Measurements from ENCODE around the gene ANKS1B.

The ANKS1B gene

GRCh38 chr12:99978152-99978551 is 6.6 kb downstream of the ANKS1B start:
- TF ChIP-seq SUZ12 (IDR thresholded peaks at IDR 0.05; ENCODE audit: extremely low read depth, insufficient read depth, insufficient read length) = no peak
- no peak for TF ChIP-seq YY1 (IDR thresholded peaks at IDR 0.05; ENCODE audit: insufficient read depth, insufficient read length)
- no peak for TF ChIP-seq ZNF274 (IDR thresholded peaks at IDR 0.05; ENCODE audit: low read depth, low read length)
- H3K27me3 ChIP-seq (ENCODE audit: insufficient read depth, insufficient read length) = peaks cover 3% of the 10 kb centered on the region
- no peaks in the 10 kb centered on the region for H3K4me1 ChIP-seq (ENCODE audit: insufficient read depth, insufficient read length)
- no peak for DNase-seq (ENCODE audit: low read depth, low spot score)
- H3K4me3 ChIP-seq (ENCODE audit: insufficient read length, low read depth) = no peak overlapping the region
- H3K9me3 ChIP-seq (ENCODE audit: insufficient read depth, low read length) = peaks cover 2% of the 10 kb centered on the region; the same call in 1 of the 2 replicates
- no peak overlapping the region for H3K9ac ChIP-seq (ENCODE audit: insufficient read length, low read depth)
- H3K36me3 ChIP-seq (ENCODE audit: insufficient read depth, insufficient read length, low read length) = no peaks in the 10 kb centered on the region

- H3K9ac ChIP-seq (ENCODE audit: insufficient read length, low read depth) = no peak overlapping the region
- TF ChIP-seq YY1 (IDR thresholded peaks at IDR 0.05; ENCODE audit: insufficient read depth, insufficient read length) (no peak), ZNF274 (IDR thresholded peaks at IDR 0.05; ENCODE audit: low read depth, low read length) (no peak), SUZ12 (IDR thresholded peaks at IDR 0.05; ENCODE audit: extremely low read depth, insufficient read depth, insufficient read length) (no peak)
- H3K36me3 ChIP-seq (ENCODE audit: insufficient read depth, insufficient read length, low read length) = no peaks in the 10 kb centered on the region
- no peak for DNase-seq (ENCODE audit: low read depth, low spot score)
- H3K27me3 ChIP-seq (ENCODE audit: insufficient read depth, insufficient read length) = no peaks in the 10 kb centered on the region
- H3K9me3 ChIP-seq (ENCODE audit: insufficient read depth, low read length) = peaks cover 7% of the 10 kb centered on the region; the same call in 1 of the 2 replicates
- no peak overlapping the region for H3K4me3 ChIP-seq (ENCODE audit: insufficient read length, low read depth)
- no peaks in the 10 kb centered on the region for H3K4me1 ChIP-seq (ENCODE audit: insufficient read depth, insufficient read length)
Observed at GRCh38 chr12:99977550-99977949, 7.2 kb downstream of the ANKS1B start.

DNA sequence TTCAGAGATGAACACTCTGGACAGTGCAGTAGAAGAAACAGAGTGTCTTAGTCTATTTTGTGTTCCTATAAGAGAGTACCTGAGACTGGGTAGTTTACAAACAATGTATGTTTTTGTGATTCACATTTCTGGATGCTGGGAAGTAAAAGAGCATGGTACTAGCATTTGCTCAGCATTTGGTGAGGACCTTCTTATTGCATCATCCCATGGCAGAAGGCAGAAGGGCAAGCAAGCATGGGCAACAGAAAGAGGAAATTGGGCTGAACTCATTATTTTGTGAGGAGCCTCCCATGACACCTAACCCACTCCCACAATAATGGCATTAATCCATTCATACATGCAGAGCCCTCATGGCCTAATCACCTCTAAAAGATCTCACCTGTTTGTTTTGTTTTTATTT is 8.0 kb downstream of the ANKS1B start:
- DNase-seq (ENCODE audit: low read depth, low spot score) = no peak
- Histone ChIP-seq H3K9me3 (ENCODE audit: insufficient read depth, low read length) (peaks cover 7% of the 10 kb centered on the region; the same call in 1 of the 2 replicates), H3K9ac (ENCODE audit: insufficient read length, low read depth) (no peak overlapping the region), H3K36me3 (ENCODE audit: insufficient read depth, insufficient read length, low read length) (no peaks in the 10 kb centered on the region), H3K27me3 (ENCODE audit: insufficient read depth, insufficient read length) (no peaks in the 10 kb centered on the region), H3K4me3 (ENCODE audit: insufficient read length, low read depth) (no peak overlapping the region), H3K4me1 (ENCODE audit: insufficient read depth, insufficient read length) (no peaks in the 10 kb centered on the region)
- no peak for TF ChIP-seq ZNF274 (IDR thresholded peaks at IDR 0.05; ENCODE audit: low read depth, low read length)
- no peak for TF ChIP-seq SUZ12 (IDR thresholded peaks at IDR 0.05; ENCODE audit: extremely low read depth, insufficient read depth, insufficient read length)
- TF ChIP-seq YY1 (IDR thresholded peaks at IDR 0.05; ENCODE audit: insufficient read depth, insufficient read length) = no peak

DNA sequence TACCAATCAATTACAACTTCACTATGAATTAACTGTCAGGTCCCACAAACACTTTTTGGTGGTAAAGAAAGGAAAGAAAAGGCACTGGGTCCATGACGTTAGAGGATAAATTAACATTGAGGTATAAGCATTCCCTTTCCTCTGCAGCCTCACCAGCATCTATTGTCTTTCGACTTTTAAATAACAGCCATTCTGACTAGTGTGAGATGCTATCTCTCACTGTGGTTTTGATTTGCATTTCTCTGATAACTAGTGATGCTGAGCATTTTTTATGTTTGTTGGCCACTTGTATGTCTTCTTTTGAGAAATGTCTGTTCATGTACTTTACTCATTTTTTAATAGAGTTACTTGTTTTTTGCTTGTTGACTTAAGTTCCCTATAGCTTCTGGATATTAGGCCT is 9.4 kb downstream of the ANKS1B start:
- Histone ChIP-seq H3K27me3 (ENCODE audit: insufficient read depth, insufficient read length) (no peaks in the 10 kb centered on the region), H3K9me3 (ENCODE audit: insufficient read depth, low read length) (peaks cover 7% of the 10 kb centered on the region; the same call in 1 of the 2 replicates), H3K9ac (ENCODE audit: insufficient read length, low read depth) (no peak overlapping the region), H3K4me3 (ENCODE audit: insufficient read length, low read depth) (no peak overlapping the region), H3K4me1 (ENCODE audit: insufficient read depth, insufficient read length) (no peaks in the 10 kb centered on the region), H3K36me3 (ENCODE audit: insufficient read depth, insufficient read length, low read length) (no peaks in the 10 kb centered on the region)
- DNase-seq (ENCODE audit: low read depth, low spot score) = no peak
- TF ChIP-seq YY1 (IDR thresholded peaks at IDR 0.05; ENCODE audit: insufficient read depth, insufficient read length) (no peak), ZNF274 (IDR thresholded peaks at IDR 0.05; ENCODE audit: low read depth, low read length) (no peak), SUZ12 (IDR thresholded peaks at IDR 0.05; ENCODE audit: extremely low read depth, insufficient read depth, insufficient read length) (no peak)

DNA sequence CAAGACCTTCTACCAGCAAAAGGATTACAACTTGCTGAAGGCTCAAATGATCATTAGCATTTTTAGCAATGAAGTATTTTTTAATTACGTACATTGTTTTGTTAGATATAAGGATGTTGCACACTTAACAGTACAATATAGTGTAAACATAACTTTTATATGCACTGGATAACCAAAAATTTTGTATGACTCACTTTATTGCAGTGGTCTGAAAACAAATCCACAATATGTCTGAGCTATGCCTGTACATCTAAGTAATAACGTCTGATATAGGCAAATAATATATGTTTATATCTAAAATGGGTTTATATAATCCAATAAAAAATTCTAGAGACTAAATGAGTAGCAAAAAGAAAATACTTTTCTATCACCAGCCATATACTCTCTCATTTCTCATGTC is 10.6 kb downstream of the ANKS1B start:
- no peak overlapping the region for H3K4me3 ChIP-seq (ENCODE audit: insufficient read length, low read depth)
- DNase-seq (ENCODE audit: low read depth, low spot score) = no peak
- H3K4me1 ChIP-seq (ENCODE audit: insufficient read depth, insufficient read length) = no peaks in the 10 kb centered on the region
- no peaks in the 10 kb centered on the region for H3K27me3 ChIP-seq (ENCODE audit: insufficient read depth, insufficient read length)
- TF ChIP-seq YY1 (IDR thresholded peaks at IDR 0.05; ENCODE audit: insufficient read depth, insufficient read length) (no peak), SUZ12 (IDR thresholded peaks at IDR 0.05; ENCODE audit: extremely low read depth, insufficient read depth, insufficient read length) (no peak), ZNF274 (IDR thresholded peaks at IDR 0.05; ENCODE audit: low read depth, low read length) (no peak)
- H3K36me3 ChIP-seq (ENCODE audit: insufficient read depth, insufficient read length, low read length) = no peaks in the 10 kb centered on the region
- no peak overlapping the region for H3K9ac ChIP-seq (ENCODE audit: insufficient read length, low read depth)
- peaks cover 7% of the 10 kb centered on the region; the same call in 1 of the 2 replicates for H3K9me3 ChIP-seq (ENCODE audit: insufficient read depth, low read length)

DNA sequence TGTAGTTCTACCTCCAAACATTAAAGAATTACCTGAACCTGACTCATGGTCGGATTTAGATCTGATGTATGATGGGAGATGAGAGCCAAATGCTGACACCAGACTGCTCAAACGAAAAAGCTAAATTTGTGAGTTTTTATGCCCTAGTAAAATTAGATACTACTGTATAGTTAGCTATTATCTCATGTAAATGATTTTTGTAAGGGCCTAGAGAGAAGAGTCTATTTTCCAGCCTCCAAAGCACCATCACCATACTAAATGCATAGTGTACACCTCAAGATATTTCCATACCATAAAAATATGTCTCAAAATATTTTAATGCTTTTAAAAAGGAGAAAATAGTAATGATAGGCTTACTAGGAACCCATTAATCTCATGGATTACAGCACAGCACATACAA is 18.3 kb downstream of the ANKS1B start:
- no peaks in the 10 kb centered on the region for H3K9me3 ChIP-seq (ENCODE audit: insufficient read depth, low read length)
- H3K4me3 ChIP-seq (ENCODE audit: insufficient read length, low read depth) = no peak overlapping the region
- no peaks in the 10 kb centered on the region for H3K4me1 ChIP-seq (ENCODE audit: insufficient read depth, insufficient read length)
- no peak for DNase-seq (ENCODE audit: low read depth, low spot score)
- H3K36me3 ChIP-seq (ENCODE audit: insufficient read depth, insufficient read length, low read length) = no peaks in the 10 kb centered on the region
- no peaks in the 10 kb centered on the region for H3K27me3 ChIP-seq (ENCODE audit: insufficient read depth, insufficient read length)
- TF ChIP-seq YY1 (IDR thresholded peaks at IDR 0.05; ENCODE audit: insufficient read depth, insufficient read length) (no peak), SUZ12 (IDR thresholded peaks at IDR 0.05; ENCODE audit: extremely low read depth, insufficient read depth, insufficient read length) (no peak), ZNF274 (IDR thresholded peaks at IDR 0.05; ENCODE audit: low read depth, low read length) (no peak)
- no peak overlapping the region for H3K9ac ChIP-seq (ENCODE audit: insufficient read length, low read depth)

GRCh38 chr12:99960311-99960710 is 24.4 kb downstream of the ANKS1B start:
- Histone ChIP-seq H3K4me3 (ENCODE audit: insufficient read length, low read depth) (no peak overlapping the region), H3K9ac (ENCODE audit: insufficient read length, low read depth) (no peak overlapping the region), H3K27me3 (ENCODE audit: insufficient read depth, insufficient read length) (no peaks in the 10 kb centered on the region), H3K4me1 (ENCODE audit: insufficient read depth, insufficient read length) (no peaks in the 10 kb centered on the region), H3K36me3 (ENCODE audit: insufficient read depth, insufficient read length, low read length) (no peaks in the 10 kb centered on the region), H3K9me3 (ENCODE audit: insufficient read depth, low read length) (no peaks in the 10 kb centered on the region)
- TF ChIP-seq ZNF274 (IDR thresholded peaks at IDR 0.05; ENCODE audit: low read depth, low read length) (no peak), SUZ12 (IDR thresholded peaks at IDR 0.05; ENCODE audit: extremely low read depth, insufficient read depth, insufficient read length) (no peak), YY1 (IDR thresholded peaks at IDR 0.05; ENCODE audit: insufficient read depth, insufficient read length) (no peak)
- DNase-seq (ENCODE audit: low read depth, low spot score) = no peak
